HG03064 (cell line): ENCODE results near the gene ZNF225.
"Not testable (repeated sequence)": the region's sequence is repeated elsewhere in the genome, so short reads cannot be mapped to it uniquely, and the experiment has no call there.

Experiments
- ATAC-seq: cut with Tn5 transposase; IDR thresholded peaks from one replicate; pipeline ENCODE4 v1.9.1; 2021; ENCODE audit warnings: low read depth; ENCODE audit not compliant: unreplicated experiment

ZNF225 gene

DNA sequence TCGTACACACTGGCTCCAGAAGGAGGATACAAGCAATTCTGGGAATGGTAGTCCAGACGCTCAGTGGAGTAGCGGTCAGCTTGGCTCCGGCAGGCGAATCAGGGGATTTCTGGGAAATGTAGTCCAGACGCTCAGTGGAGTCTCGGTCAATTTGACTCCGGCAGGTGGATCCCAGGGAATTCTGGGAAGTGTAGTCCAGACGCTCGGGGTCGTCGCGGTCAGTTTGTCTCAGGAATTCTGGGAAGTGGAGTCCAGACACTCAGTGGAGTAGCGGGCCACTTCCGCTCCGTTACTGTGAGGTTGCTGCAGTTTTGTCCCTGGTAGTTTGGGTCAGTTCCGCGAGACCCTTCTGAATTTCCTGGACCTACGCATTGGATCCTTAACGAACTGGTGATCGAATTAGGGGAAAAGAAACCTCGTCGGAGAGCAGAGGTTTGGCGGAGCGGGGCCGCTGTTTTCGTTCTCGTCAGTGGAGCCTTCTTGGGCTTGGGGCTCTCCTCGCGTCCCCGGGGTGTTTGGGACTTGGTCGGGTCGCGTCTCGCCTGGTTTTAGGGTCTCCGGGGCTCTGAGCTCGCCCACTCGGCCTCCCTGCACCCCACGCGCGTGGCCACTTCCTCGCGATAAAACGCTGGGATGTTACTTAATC lies at the start of gene ZNF225:
Gene ZNF225 (plus strand): TSS at position 262 of the 646 bp plus-strand sequence. CDS start 2,429 bp downstream, outside the sequence.
- ATAC-seq = peak; percentile 97

GRCh38 chr19:44066305-44066704 lies 46.9 kb upstream of the ZNF225 start:
- no peak for ATAC-seq

- ATAC-seq = no peak
Observed at GRCh38 chr19:44069415-44069814, 43.8 kb upstream of the ZNF225 start.

GRCh38 chr19:44071824-44072542 lies 41.2 kb upstream of the ZNF225 start, which contains the start of gene ZNF284:
TSS of gene ZNF284 (plus strand) at chr19:44072159. CDS start at chr19:44076390, 4,231 bp downstream.
- peak; percentile 87 for ATAC-seq

DNA sequence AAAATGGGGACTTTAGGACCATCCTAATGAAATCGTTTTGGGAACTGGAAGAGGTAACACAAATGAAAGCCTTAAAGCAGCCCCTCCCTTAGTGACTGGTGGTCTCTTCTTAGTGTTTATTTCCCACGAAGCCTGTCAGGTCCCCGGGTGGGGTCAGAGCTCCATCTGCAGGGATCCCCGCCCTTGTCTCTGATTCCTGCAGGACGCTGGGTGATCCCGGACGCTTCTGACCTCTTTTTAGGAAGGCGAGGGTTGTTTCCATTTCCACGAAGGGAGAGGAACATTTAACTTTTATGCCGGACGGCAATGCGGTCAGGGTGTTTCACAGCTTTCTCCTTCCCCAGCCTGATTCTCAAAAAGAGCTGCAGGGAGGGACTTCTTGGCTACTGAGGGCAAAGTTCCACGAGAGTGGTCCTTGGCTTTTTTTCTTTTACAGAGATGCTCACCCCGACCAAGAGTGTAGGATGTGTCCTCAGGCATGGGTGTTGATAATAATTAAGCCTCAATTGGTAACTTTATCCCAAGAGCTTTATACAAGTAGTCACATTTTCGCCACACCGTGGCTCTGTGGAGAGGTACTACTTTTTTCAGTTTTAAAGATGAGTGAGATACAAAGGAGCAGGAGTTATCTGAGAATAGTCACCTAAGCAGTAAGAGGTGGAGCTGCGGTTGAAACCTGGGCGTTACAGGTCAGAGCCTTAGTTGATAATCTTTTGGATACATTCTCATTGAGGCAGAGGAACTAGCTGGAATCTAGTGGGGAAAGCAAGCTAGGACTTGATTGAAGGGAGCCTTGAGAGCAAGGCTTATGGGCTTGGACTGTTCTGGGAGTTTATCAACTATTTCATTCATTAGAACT lies 40.4 kb upstream of the ZNF225 start:
- no peak for ATAC-seq

DNA sequence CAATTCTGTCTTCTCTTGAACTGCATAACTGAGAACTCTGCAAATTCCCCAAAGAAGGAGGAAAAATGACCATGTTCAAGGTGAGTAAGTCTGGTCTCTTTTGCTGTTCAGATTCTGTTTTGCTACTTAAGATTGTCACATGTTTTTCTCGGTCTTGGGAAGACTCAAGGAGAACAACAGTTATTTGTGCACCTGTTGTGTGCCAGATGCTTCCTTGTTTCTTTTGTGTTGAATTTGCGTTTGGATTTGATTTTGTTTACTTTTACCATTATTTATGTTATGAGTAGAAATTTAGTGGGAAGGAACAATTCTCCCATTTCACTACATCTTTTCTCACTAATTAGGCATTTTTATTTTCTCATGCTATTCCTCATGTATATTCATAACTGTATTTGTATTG lies 36.9 kb upstream of the ZNF225 start:
- ATAC-seq = no peak

DNA sequence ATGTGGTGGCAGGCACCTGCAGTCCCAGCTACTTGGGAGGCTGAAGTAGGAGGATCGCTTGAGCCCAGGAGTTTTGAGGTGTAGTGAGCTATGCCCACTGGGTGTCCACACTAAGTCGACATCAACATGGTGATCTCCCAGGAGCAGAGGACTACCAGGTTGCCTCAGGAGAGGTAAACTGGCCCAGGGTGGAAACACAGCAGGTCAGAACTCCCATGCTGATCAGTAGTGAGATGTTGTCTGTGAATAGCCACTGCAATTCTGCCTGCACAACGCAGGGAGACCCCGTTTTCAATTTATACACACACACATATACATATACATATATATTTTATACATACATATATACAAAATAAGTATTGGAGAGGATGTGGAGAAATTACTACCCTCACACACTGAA lies 21.1 kb upstream of the ZNF225 start:
- ATAC-seq = no peak

GRCh38 chr19:44093931-44094765 lies 19.1 kb upstream of the ZNF225 start, which contains the start of gene ZNF224:
TSS of gene ZNF224 (plus strand) at chr19:44094361. CDS start at chr19:44097874, 3,513 bp downstream.
- ATAC-seq = peak; percentile 75

DNA sequence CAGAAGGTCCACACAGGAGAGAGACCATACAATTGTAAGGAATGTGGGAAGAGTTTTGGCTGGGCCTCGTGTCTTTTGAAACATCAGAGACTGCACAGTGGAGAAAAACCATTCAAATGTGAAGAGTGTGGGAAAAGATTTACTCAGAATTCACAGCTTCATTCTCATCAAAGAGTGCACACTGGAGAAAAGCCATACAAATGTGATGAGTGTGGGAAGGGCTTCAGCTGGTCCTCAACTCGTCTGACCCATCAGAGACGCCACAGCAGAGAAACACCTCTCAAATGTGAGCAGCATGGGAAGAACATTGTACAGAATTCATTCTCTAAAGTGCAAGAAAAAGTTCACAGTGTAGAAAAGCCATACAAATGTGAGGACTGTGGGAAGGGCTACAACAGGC lies 5.4 kb upstream of the ZNF225 start:
- no peak for ATAC-seq

- no peak for ATAC-seq
Observed at GRCh38 chr19:44109458-44109857, 3.7 kb upstream of the ZNF225 start.

DNA sequence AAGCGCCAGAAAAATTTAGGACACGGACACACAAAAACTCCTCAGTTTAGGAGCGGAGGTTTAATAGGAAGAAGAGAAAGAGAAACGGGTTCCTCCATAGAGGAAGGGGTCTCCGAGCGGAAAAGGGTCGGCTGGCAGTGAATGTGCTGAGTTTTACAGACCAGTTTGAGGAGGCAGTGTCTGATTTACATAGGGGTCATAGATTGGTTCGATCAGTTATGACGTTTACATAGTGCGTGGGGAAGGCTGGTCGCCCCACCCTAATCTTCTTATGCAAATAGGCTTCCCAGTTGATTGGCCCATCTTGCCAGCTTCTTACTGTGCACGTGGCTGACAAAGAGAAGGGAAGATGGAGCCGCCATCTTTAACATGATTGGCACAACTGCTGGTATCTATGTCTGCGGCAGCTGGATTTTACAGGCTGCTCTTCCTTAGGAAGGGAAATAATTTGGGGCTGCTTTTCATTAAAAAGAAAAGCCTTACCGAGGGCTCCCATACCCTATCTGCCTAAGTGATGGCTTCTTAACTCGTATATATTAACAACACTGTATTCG lies 1.2 kb upstream of the ZNF225 start:
- ATAC-seq = no peak

- ATAC-seq = peak; percentile 14
Observed at GRCh38 chr19:44112802-44113137, 429 bp upstream of the ZNF225 start.

- ATAC-seq = no peak
Observed at GRCh38 chr19:44113784-44114390, 688 bp downstream of the ZNF225 start.

GRCh38 chr19:44121162-44121561 lies 8.0 kb downstream of the ZNF225 start:
- ATAC-seq = not testable (repeated sequence)

GRCh38 chr19:44131955-44132354 lies 18.8 kb downstream of the ZNF225 start:
- no peak for ATAC-seq

DNA sequence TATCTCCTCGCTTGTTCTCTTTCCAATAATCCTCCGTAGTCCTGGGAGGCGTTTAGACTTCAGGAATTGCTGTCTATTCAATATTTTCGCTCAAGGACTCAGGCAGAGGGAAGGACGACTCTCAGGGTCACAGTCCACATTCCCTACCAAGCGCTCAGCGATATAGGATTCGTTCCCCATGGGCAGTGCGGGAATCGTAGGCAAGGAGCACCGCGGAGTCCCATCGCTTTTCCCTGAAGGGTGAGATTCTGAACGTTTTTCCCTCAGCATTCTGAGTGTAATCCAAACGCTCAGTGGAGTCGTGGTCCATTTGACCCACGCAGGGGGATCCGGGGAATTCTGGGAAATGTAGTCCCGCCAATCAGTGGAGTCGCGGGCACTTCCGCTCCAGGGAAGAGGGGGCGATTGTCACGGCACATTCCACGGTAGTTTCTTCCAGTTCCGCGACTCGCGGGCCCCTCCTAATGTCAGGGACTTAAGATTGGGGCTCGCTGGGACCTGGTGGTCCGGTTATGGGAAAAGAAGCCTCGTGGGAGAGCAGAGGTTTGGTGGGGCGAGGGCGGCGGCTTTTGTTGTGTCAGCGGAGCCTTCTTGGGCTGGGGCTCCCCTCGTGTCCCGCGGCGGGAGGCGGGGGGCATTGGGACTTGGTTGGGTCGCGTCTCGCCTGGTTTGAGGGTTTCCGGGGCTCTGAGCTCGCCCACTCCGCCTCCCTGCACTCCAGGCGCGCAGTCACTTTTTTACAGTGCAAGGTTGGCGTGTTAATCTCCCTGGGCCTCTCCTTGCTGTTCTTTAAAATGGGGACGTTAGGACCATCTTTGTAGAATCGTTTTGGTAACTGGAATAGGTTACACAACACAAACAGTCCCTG lies 28.2 kb downstream of the ZNF225 start, which contains the start of gene ZNF234:
Gene ZNF234 (plus strand): TSS at position 364 of the 868 bp plus-strand sequence. CDS start 3,079 bp downstream, outside the sequence.
- ATAC-seq = peak; percentile 81

GRCh38 chr19:44142059-44142433 lies 28.8 kb downstream of the ZNF225 start:
- ATAC-seq = no peak

DNA sequence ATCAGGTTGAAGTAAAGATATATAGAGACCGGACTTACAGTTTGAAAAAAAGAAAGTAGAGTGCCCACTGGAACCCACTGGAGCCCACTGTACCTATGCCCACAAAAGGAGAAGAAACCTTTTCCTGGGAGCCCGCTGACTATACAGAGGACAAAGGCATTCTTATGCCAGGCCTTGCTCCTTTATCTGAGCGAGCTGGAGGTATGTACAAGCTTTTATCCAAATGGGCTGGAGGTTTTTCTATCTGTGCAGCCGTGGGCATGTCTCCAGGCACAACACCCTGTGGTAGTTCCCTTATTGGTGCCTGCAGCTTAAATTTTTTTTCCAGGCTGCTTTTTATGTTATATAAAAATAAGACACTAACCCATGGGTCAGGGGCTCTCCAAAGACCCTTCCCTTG lies 36.6 kb downstream of the ZNF225 start:
- ATAC-seq = no peak
